HepG2 (cell line): ENCODE data around the gene IQSEC1. TPM values are rescaled to one million over a fixed set of nuclear protein-coding genes. Genes with fewer than 3 reads are reported as not detected.

Experiments
- E2F2 ChIP-seq: sonication (generic); formaldehyde crosslinking; IDR thresholded peaks from 2 replicates; pipeline ENCODE4 v1.4.0; 2020; ENCODE audit warnings: missing genetic modification reagents, borderline replicate concordance
- FUBP1 ChIP-seq: sonication (generic); formaldehyde crosslinking; IDR thresholded peaks from 2 replicates; pipeline ENCODE4 v1.5.1; 2020; ENCODE audit warnings: missing genetic modification reagents, mild to moderate bottlenecking, borderline replicate concordance
- IKZF5 ChIP-seq: IDR thresholded peaks from 2 replicates; pipeline ENCODE4 v1.6.1; 2018; ENCODE audit warnings: missing genetic modification reagents, mild to moderate bottlenecking, missing compliant biosample characterization
- MEIS1 ChIP-seq: sonication (generic); formaldehyde crosslinking; IDR thresholded peaks from 2 replicates; pipeline ENCODE4 v1.9.0; 2021; ENCODE audit warnings: mild to moderate bottlenecking, missing genetic modification reagents, moderate library complexity, borderline replicate concordance
- NCOA2 ChIP-seq: sonication (generic); formaldehyde crosslinking; IDR thresholded peaks from 2 replicates; pipeline ENCODE4 v1.8.0; 2022; ENCODE audit warnings: inconsistent platforms
- PLRG1 ChIP-seq: fragments of 450-650 bp; conservative IDR thresholded peaks from 2 replicates; pipeline ENCODE4 v1.6.1; 2016
- POGK ChIP-seq: sonication (generic); formaldehyde crosslinking; conservative IDR thresholded peaks from 2 replicates; pipeline ENCODE4 v1.8.0; 2022; ENCODE audit warnings: mild to moderate bottlenecking, moderate library complexity, missing genetic modification reagents
- PRDM4 ChIP-seq: sonication (generic); formaldehyde crosslinking; IDR thresholded peaks from 2 replicates; pipeline ENCODE4 v1.9.0; 2021; ENCODE audit warnings: missing genetic modification reagents, borderline replicate concordance
- SRSF4 ChIP-seq: fragments of 200-400 bp; formaldehyde crosslinking; IDR thresholded peaks from one replicate; pipeline ENCODE4 v1.6.1; 2018; ENCODE audit warnings: mild to moderate bottlenecking, low read depth, low read length, moderate library complexity; ENCODE audit not compliant: poor library complexity, severe bottlenecking
- ZNF3 ChIP-seq: IDR thresholded peaks from 2 replicates; pipeline ENCODE4 v1.7.0; 2017; ENCODE audit warnings: inconsistent platforms
- ZNF530 ChIP-seq: sonication (generic); formaldehyde crosslinking; IDR thresholded peaks from 2 replicates; pipeline ENCODE4 v1.5.0; 2020; ENCODE audit warnings: low read depth, mild to moderate bottlenecking, missing genetic modification reagents
- ZNF562 ChIP-seq: sonication (generic); formaldehyde crosslinking; IDR thresholded peaks from 2 replicates; pipeline ENCODE4 v1.8.0; 2022; ENCODE audit warnings: missing genetic modification reagents, borderline replicate concordance
- ZNF574 ChIP-seq: sonication (generic); formaldehyde crosslinking; IDR thresholded peaks from 2 replicates; pipeline ENCODE4 v1.4.0; 2020; ENCODE audit warnings: missing genetic modification reagents
- ZNF619 ChIP-seq: sonication (generic); formaldehyde crosslinking; IDR thresholded peaks from 2 replicates; pipeline ENCODE4 v1.4.0; 2020; ENCODE audit warnings: mild to moderate bottlenecking, missing genetic modification reagents
- ZNF784 ChIP-seq: sonication (generic); formaldehyde crosslinking; IDR thresholded peaks from 2 replicates; pipeline ENCODE4 v1.5.1; 2020; ENCODE audit warnings: missing genetic modification reagents, mild to moderate bottlenecking, borderline replicate concordance
- polyA plus RNA-seq, 8 experiments: library from polyadenylated mRNA; depleted of rRNA in 3 of 8; stranded (reverse) in 7 of 8; unstranded in 1 of 8; fragments of >200 nt; fragmentation: Illumina TruSeq in 4 of 8; extraction: Trizol in 4 of 8; gene quantifications; 2 replicates each; pipeline versions ENCODE4 v1.2.1 to v1.2.3, GENCODE V29; 2011 to 2016; ENCODE audit warnings: low read depth in 4 of 8, missing spikeins in 1 of 8, mixed read lengths in 1 of 8; ENCODE audit not compliant: insufficient read depth in 1 of 8
- total RNA-seq, 5 experiments: library from RNA; depleted of rRNA; stranded (reverse); fragments of >200 nt; fragmentation: Illumina TruSeq; extraction: Trizol; gene quantifications; 2 replicates each; pipeline ENCODE4 v1.2.3, GENCODE V29; 2016; ENCODE audit warnings: low read depth in 1 of 5

IQSEC1 gene
- total and polyA plus RNA-seq, 2 of the 13 experiments (the other 11 are each of a cell fraction or from before 2014, with no cell fraction given), result 17.4 to 20.2 TPM

- TF ChIP-seq PRDM4 (CRISPR knock-in tag) (no peak), MEIS1 (CRISPR knock-in tag) (peak; percentile 66; the same call in 1 of the 2 replicates), ZNF619 (no peak), ZNF574 (CRISPR knock-in tag) (no peak), FUBP1 (no peak), NCOA2 (CRISPR knock-in tag) (peak; percentile 53), IKZF5 (no peak), PLRG1 (no peak), ZNF3 (CRISPR knock-in tag) (peak; percentile 56; the same call in 1 of the 2 replicates), POGK (CRISPR knock-in tag) (no peak), ZNF784 (CRISPR knock-in tag) (no peak), E2F2 (CRISPR knock-in tag) (no peak), ZNF562 (CRISPR knock-in tag) (no peak), ZNF530 (CRISPR knock-in tag) (no peak), SRSF4 (no peak)
These were observed 89.0 kb downstream of the IQSEC1 start (continued) for GRCh38 chr3:12984023-12984823.
